WERI-Rb-1 (cell line): ENCODE results near the gene BCAT1.

Source experiments
- DNase-seq: peaks from one replicate; pipeline ENCODE4 v3.0.0-alpha.2; 2020
- H3K27ac ChIP-seq: fragments of 250-450 bp; sonication (Bioruptor Pico); 2 replicates; pipeline ENCODE4 v1.5.1; 2020; ENCODE audit warnings: mild to moderate bottlenecking, moderate library complexity
- H3K27me3 ChIP-seq: fragments of 250-450 bp; sonication (Bioruptor Pico); 2 replicates; pipeline ENCODE4 v1.5.1; 2021; ENCODE audit warnings: mild to moderate bottlenecking, low read depth, moderate library complexity; ENCODE audit not compliant: insufficient read depth, severe bottlenecking
- H3K36me3 ChIP-seq: fragments of 250-450 bp; sonication (Bioruptor Pico); 2 replicates; pipeline ENCODE4 v1.5.1; 2020; ENCODE audit warnings: mild to moderate bottlenecking, moderate library complexity
- H3K4me3 ChIP-seq: 2 replicates; pipeline ENCODE4 v1.5.1; 2011; ENCODE audit warnings: low read depth, mild to moderate bottlenecking, control low read depth, low read length
- H3K9me3 ChIP-seq: fragments of 250-450 bp; sonication (Bioruptor Pico); 2 replicates; pipeline ENCODE4 v1.5.1; 2021; ENCODE audit warnings: mild to moderate bottlenecking, moderate library complexity; ENCODE audit not compliant: severe bottlenecking
- CTCF ChIP-seq: IDR thresholded peaks from 2 replicates; pipeline ENCODE4 v1.5.1; 2011; ENCODE audit warnings: low read depth, mild to moderate bottlenecking, control low read depth, inconsistent platforms, low read length

The BCAT1 gene

GRCh38 chr12:24833513-24833912 lies 115.4 kb downstream of the BCAT1 start:
- no peak for DNase-seq
- no peak for TF ChIP-seq CTCF
- Histone ChIP-seq H3K27me3 (no peaks in the 10 kb centered on the region), H3K9me3 (no peaks in the 10 kb centered on the region), H3K36me3 (no peaks in the 10 kb centered on the region), H3K4me3 (no peak overlapping the region), H3K27ac (no peak overlapping the region)

- DNase-seq: no peak
- H3K36me3 ChIP-seq: no peaks in the 10 kb centered on the region
- H3K27me3 ChIP-seq: no peaks in the 10 kb centered on the region
- no peak for TF ChIP-seq CTCF
- no peak overlapping the region for H3K27ac ChIP-seq
- H3K4me3 ChIP-seq: no peak overlapping the region
- H3K9me3 ChIP-seq: no peaks in the 10 kb centered on the region
Observed at GRCh38 chr12:24823808-24824515, 124.9 kb downstream of the BCAT1 start.

GRCh38 chr12:24822121-24822899 lies 126.6 kb downstream of the BCAT1 start:
- H3K36me3 ChIP-seq: no peaks in the 10 kb centered on the region
- H3K27ac ChIP-seq: no peak overlapping the region
- H3K4me3 ChIP-seq: no peak overlapping the region
- no peak for DNase-seq
- H3K27me3 ChIP-seq: no peaks in the 10 kb centered on the region
- no peaks in the 10 kb centered on the region for H3K9me3 ChIP-seq
- TF ChIP-seq CTCF: no peak

GRCh38 chr12:24821691-24822090 lies 127.2 kb downstream of the BCAT1 start:
- Histone ChIP-seq H3K4me3 (no peak overlapping the region), H3K27me3 (no peaks in the 10 kb centered on the region), H3K27ac (no peak overlapping the region), H3K36me3 (no peaks in the 10 kb centered on the region), H3K9me3 (no peaks in the 10 kb centered on the region)
- no peak for DNase-seq
- no peak for TF ChIP-seq CTCF

GRCh38 chr12:24820872-24821271 lies 128.0 kb downstream of the BCAT1 start:
- peak; percentile 67 for DNase-seq
- H3K36me3 ChIP-seq: no peaks in the 10 kb centered on the region
- H3K9me3 ChIP-seq: no peaks in the 10 kb centered on the region
- no peaks in the 10 kb centered on the region for H3K27me3 ChIP-seq
- H3K27ac ChIP-seq: no peak overlapping the region
- TF ChIP-seq CTCF: no peak
- no peak overlapping the region for H3K4me3 ChIP-seq

GRCh38 chr12:24818351-24818750 lies 130.6 kb downstream of the BCAT1 start:
- TF ChIP-seq CTCF: no peak
- DNase-seq: no peak
- no peak overlapping the region for H3K27ac ChIP-seq
- no peaks in the 10 kb centered on the region for H3K27me3 ChIP-seq
- H3K9me3 ChIP-seq: no peaks in the 10 kb centered on the region
- H3K4me3 ChIP-seq: no peak overlapping the region
- no peaks in the 10 kb centered on the region for H3K36me3 ChIP-seq
